ENCODE data around the gene GPRASP2.

GRCh38 chrX:102712216-102712966, at the start of gene GPRASP2:
- TF ChIP-seq CTCF (IDR thresholded peaks at IDR 0.05) (no peak), SIN3A (IDR thresholded peaks at IDR 0.05; ENCODE audit: borderline replicate concordance, insufficient read depth, low read depth, low read length) (0 out of 2 replicates have a peak, but pooled peaks have one; percentile 27), POLR2AphosphoS5 (IDR thresholded peaks at IDR 0.05; ENCODE audit: low read depth, low read length) (no peak)

Data from Panc1 (cell line).